Testis (tissue), 3 donors: ENCODE data around the gene KIAA0586. TPM values are rescaled to one million over a fixed set of nuclear protein-coding genes. Genes with fewer than 3 reads are reported as not detected.

Source experiments
- DNase-seq: peaks from one replicate; pipeline ENCODE4 v3.0.0-alpha.2; 2019
- H3K27ac ChIP-seq, 2 donors: fragments of 200-600 bp; sonication (generic); one replicate each; pipeline ENCODE4 v1.5.1; 2019
- H3K27me3 ChIP-seq: fragments of 200-600 bp; sonication (generic); one replicate; pipeline ENCODE4 v1.5.1; 2019
- H3K36me3 ChIP-seq: fragments of 200-600 bp; sonication (generic); one replicate; pipeline ENCODE4 v1.5.1; 2017; ENCODE audit warnings: low read depth; ENCODE audit errors: missing control alignments
- H3K4me1 ChIP-seq: fragments of 200-600 bp; sonication (generic); one replicate; pipeline ENCODE4 v1.5.1; 2019
- H3K4me3 ChIP-seq, 2 donors: fragments of 200-600 bp; sonication (generic); one replicate each; pipeline ENCODE4 v1.5.1; 2017 to 2019
- H3K9me3 ChIP-seq: fragments of 200-600 bp; sonication (generic); one replicate; pipeline ENCODE4 v1.5.1; 2017
- POLR2A ChIP-seq: fragments of 450-650 bp; IDR thresholded peaks from one replicate; pipeline ENCODE4 v1.6.1; 2017; ENCODE audit warnings: antibody characterized with exemption, mild to moderate bottlenecking, moderate library complexity
- WGBS, 2 donors: methylation state at CpG; one replicate each; pipeline ENCODE4 v1.1.5; 2018; 5-methylcytosine and 5-hydroxymethylcytosine counted together
- intact Hi-C: fragments of 100-400 bp; cut with DNase I; formaldehyde crosslinking; loops from one replicate; pipeline ENCODE4 v1.15.1; 2023; ENCODE audit warnings: low total_unique reads
- polyA plus RNA-seq: library from polyadenylated mRNA; stranded (reverse); fragments of 350-450 nt; fragmentation: Illumina TruSeq; extraction: RNeasy Lipid Tissue Mini Kit (QIAGEN cat#74804); gene quantifications from one replicate; pipeline ENCODE4 v1.2.3, GENCODE V29; 2014; ENCODE audit warnings: low read depth, low replicate concordance; ENCODE audit not compliant: insufficient read depth
- total RNA-seq, 2 donors: library from RNA; depleted of rRNA; stranded (reverse); fragments of >200 nt; gene quantifications; one replicate each; pipeline ENCODE4 v1.2.3, GENCODE V29; 2016
- TF ChIP-seq, protein P1 (sequence below), 3 experiments: fragments of 450-650 bp in 2 of 3; fragments of 200-600 bp in 1 of 3; sonication (generic) in 1 of 3; IDR thresholded peaks; one replicate each; pipeline ENCODE4 v1.5.1; 2016 to 2019; ENCODE audit warnings: antibody characterized with exemption in 3 of 3, mild to moderate bottlenecking in 2 of 3, moderate library complexity in 1 of 3

KIAA0586 gene
- total and polyA plus RNA-seq, 3 donors from 2014 or later = 38.7 to 62.0 (median 46.2) TPM

GRCh38 chr14:58593977-58594376, 166.5 kb downstream of the KIAA0586 start:
- no peaks in the 10 kb centered on the region for H3K36me3 ChIP-seq
- TF ChIP-seq, protein P1, sequence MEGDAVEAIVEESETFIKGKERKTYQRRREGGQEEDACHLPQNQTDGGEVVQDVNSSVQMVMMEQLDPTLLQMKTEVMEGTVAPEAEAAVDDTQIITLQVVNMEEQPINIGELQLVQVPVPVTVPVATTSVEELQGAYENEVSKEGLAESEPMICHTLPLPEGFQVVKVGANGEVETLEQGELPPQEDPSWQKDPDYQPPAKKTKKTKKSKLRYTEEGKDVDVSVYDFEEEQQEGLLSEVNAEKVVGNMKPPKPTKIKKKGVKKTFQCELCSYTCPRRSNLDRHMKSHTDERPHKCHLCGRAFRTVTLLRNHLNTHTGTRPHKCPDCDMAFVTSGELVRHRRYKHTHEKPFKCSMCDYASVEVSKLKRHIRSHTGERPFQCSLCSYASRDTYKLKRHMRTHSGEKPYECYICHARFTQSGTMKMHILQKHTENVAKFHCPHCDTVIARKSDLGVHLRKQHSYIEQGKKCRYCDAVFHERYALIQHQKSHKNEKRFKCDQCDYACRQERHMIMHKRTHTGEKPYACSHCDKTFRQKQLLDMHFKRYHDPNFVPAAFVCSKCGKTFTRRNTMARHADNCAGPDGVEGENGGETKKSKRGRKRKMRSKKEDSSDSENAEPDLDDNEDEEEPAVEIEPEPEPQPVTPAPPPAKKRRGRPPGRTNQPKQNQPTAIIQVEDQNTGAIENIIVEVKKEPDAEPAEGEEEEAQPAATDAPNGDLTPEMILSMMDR (IDR thresholded peaks at IDR 0.05) = no peak
- no peak for TF ChIP-seq POLR2A
- no peak for DNase-seq
- no peaks in the 10 kb centered on the region for H3K4me1 ChIP-seq
- H3K9me3 ChIP-seq = no peaks in the 10 kb centered on the region
- H3K27ac ChIP-seq = no peak overlapping the region
- WGBS, 2 donors = 87 to 90% methylated on average over 2 to 4 of the region's 4 CpGs
- H3K4me3 ChIP-seq = no peak overlapping the region
- no peaks in the 10 kb centered on the region for H3K27me3 ChIP-seq
- intact Hi-C loops = no loop called here

- DNase-seq = no peak
- 86 to 92% methylated on average over 4 of the region's 4 CpGs for WGBS, 2 donors
- no peak for TF ChIP-seq POLR2A
- TF ChIP-seq, protein P1 (IDR thresholded peaks at IDR 0.05) = no peak
- Histone ChIP-seq H3K4me1 (no peaks in the 10 kb centered on the region), H3K27me3 (no peaks in the 10 kb centered on the region), H3K4me3 (no peak overlapping the region), H3K36me3 (no peaks in the 10 kb centered on the region), H3K27ac (no peak overlapping the region), H3K9me3 (no peaks in the 10 kb centered on the region)
- intact Hi-C loops = no loop called here
Observed at GRCh38 chr14:58597041-58597440, 169.5 kb downstream of the KIAA0586 start.

GRCh38 chr14:58598028-58598803, 170.7 kb downstream of the KIAA0586 start:
- no peak for TF ChIP-seq POLR2A
- TF ChIP-seq, protein P1 (IDR thresholded peaks at IDR 0.05) = no peak

DNA sequence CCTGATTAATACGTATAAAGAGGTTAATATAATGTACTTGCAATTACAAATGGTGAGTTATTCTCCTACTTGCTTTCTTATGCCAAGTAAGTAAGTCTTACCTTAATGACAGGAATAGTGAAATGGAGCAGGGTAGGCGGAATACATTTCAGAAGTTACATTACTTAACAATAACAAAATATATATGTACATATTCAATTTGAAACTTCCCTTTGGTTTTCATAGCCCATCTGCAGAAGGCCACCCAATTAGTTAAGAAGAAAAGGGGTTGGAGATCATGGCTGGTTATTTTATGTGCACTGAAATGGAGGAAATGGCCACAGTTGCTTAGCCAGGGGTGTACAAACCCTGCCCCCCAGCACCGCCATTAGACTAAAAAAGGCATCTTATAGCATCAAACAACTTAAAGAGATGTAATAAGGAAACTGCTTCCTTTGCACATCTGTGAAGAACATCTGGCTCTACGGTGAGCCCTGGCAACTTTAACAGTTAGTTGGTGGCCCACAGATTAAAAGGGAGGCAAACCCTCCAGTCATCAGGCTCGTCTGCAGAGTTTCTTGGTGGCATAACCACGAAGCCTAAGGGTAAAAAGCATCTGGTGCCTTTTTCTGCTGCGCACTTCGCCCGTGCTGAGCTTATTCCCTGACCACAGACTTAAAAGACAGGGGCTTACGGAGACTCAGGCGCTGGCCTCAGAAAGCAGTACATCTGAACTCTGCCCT, 171.4 kb downstream of the KIAA0586 start:
- H3K4me3 ChIP-seq = no peak overlapping the region
- intact Hi-C loops = no loop called here
- TF ChIP-seq, protein P1 (IDR thresholded peaks at IDR 0.05) = no peak
- no peak for DNase-seq
- 91 to 92% methylated on average over 11 of the region's 11 CpGs for WGBS, 2 donors
- H3K36me3 ChIP-seq = no peaks in the 10 kb centered on the region
- H3K27me3 ChIP-seq = no peaks in the 10 kb centered on the region
- no peaks in the 10 kb centered on the region for H3K4me1 ChIP-seq
- no peak overlapping the region for H3K27ac ChIP-seq
- no peaks in the 10 kb centered on the region for H3K9me3 ChIP-seq

More at GRCh38 chr14:58598028-58598803, 170.7 kb downstream of the KIAA0586 start:
- H3K36me3 ChIP-seq = no peaks in the 10 kb centered on the region
- 82 to 87% methylated on average over 4 of the region's 4 CpGs for WGBS, 2 donors
- intact Hi-C loops = no loop called here
- no peaks in the 10 kb centered on the region for H3K9me3 ChIP-seq
- no peaks in the 10 kb centered on the region for H3K4me1 ChIP-seq
- H3K27ac ChIP-seq = no peak overlapping the region
- H3K4me3 ChIP-seq = no peak overlapping the region
- no peak for DNase-seq
- no peaks in the 10 kb centered on the region for H3K27me3 ChIP-seq
